Breast epithelium (tissue), 4 donors: ENCODE data around the gene GRIK1. TPM values are rescaled to one million over a fixed set of nuclear protein-coding genes. Genes with fewer than 3 reads are reported as not detected.

Source experiments
- DNase-seq, 2 donors: peaks; one replicate each; pipeline ENCODE4 v3.0.0-alpha.2; 2019; ENCODE audit warnings: low spot score in 2 of 2
- H3K27ac ChIP-seq, 2 donors: fragments of 200-600 bp; sonication (generic) in 1 of 2; one replicate each; pipeline ENCODE4 v1.5.1; 2016 to 2019; ENCODE audit warnings: mild to moderate bottlenecking in 1 of 2
- H3K27me3 ChIP-seq, 2 donors: fragments of 200-600 bp; sonication (generic) in 1 of 2; one replicate each; pipeline versions ENCODE4 v1.5.1 to v1.6.0; 2017 to 2019; ENCODE audit warnings: control low read depth in 1 of 2, mild to moderate bottlenecking in 1 of 2
- H3K36me3 ChIP-seq: fragments of 200-600 bp; one replicate; pipeline ENCODE4 v1.5.1; 2019
- H3K4me1 ChIP-seq, 2 donors: fragments of 200-600 bp; sonication (generic); one replicate each; pipeline ENCODE4 v1.5.1; 2016 to 2019; ENCODE audit warnings: control low read depth in 1 of 2
- H3K4me3 ChIP-seq, 3 donors: fragments of 200-600 bp; sonication (generic); 1 replicate in 2 of 3; 2 replicates in 1 of 3; pipeline ENCODE4 v1.5.1; 2016 to 2019; ENCODE audit warnings: mild to moderate bottlenecking in 3 of 3, moderate library complexity in 2 of 3
- H3K9me3 ChIP-seq, 2 donors: fragments of 200-600 bp; sonication (generic) in 1 of 2; one replicate each; pipeline ENCODE4 v1.5.1; 2016 to 2019; ENCODE audit warnings: control low read depth in 1 of 2
- CTCF ChIP-seq, 3 donors: fragments of 450-650 bp; IDR thresholded peaks; one replicate each; pipeline ENCODE4 v1.5.1; 2016 to 2017; ENCODE audit warnings: antibody characterized with exemption in 3 of 3, mild to moderate bottlenecking in 3 of 3, moderate library complexity in 3 of 3
- POLR2A ChIP-seq: fragments of 450-650 bp; IDR thresholded peaks from one replicate; pipeline ENCODE4 v1.6.1; 2016; ENCODE audit warnings: antibody characterized with exemption, mild to moderate bottlenecking, moderate library complexity
- POLR2AphosphoS5 ChIP-seq, 3 donors: sonication (generic); formaldehyde crosslinking; IDR thresholded peaks; one replicate each; pipeline ENCODE4 v1.6.1; 2017; ENCODE audit warnings: antibody characterized with exemption in 3 of 3
- intact Hi-C: fragments of 100-400 bp; cut with DNase I; formaldehyde crosslinking; loops from one replicate; pipeline ENCODE4 v1.15.1; 2023; ENCODE audit warnings: low total_unique reads
- total RNA-seq, 3 donors: library from RNA; depleted of rRNA; stranded (reverse); fragments of >200 nt; gene quantifications; one replicate each; pipeline ENCODE4 v1.1.0, GENCODE V29; 2016

The GRIK1 gene
- total RNA-seq, 3 donors from 2014 or later, result 0.33 to 1.3 TPM; not detected in 1

DNA sequence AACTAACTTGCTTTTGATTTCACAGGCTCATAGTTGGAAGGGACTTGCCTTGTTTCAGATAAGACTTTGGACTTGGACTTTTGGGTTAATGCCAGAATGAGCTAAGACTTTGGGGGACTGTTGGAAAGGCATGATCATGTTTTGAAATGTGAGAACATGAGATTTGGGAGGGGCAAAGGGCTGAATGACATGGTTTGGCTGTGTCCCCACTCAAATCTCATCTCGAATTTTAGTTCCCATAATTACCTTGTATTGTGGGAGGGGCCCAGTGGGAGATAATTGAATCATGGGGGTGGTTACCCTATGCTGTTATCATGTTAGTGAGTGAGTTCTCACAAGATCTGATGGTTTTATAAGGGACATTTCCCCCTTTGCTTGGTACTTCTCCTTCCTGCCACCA, 222.1 kb downstream of the GRIK1 start:
- Histone ChIP-seq H3K4me1 (no peaks in the 10 kb centered on the region), H3K9me3 (peaks cover 0 to 6% of the 10 kb centered on the region in 2 donors), H3K36me3 (no peaks in the 10 kb centered on the region), H3K4me3 (no peak overlapping the region), H3K27me3 (no peaks in the 10 kb centered on the region), H3K27ac (no peak overlapping the region)
- intact Hi-C loops, result no loop called here
- DNase-seq, result no peak
- TF ChIP-seq POLR2A (no peak), CTCF (IDR thresholded peaks at IDR 0.05) (no peak), POLR2AphosphoS5 (IDR thresholded peaks at IDR 0.05) (no peak)

DNA sequence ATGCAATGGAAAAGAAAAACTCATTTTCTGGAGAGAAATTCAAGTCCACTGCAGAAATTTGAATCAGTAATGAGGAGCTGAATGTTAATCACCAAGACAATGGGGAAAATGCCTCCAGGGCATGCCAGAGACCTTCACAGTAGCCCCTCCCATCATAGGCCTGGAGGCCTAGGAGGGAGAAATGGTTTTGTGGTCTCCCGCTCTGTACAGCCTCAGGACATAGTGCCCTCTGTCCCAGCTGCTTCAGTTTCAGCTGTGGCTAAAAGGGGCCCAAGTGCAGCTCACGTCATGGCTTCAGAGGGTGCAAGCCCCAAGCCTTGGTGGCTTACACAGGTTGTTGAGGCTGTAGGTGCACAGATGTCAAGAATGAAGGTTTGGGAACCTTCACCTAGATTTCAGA, 223.0 kb downstream of the GRIK1 start:
- no peaks in the 10 kb centered on the region for H3K27me3 ChIP-seq
- no peaks in the 10 kb centered on the region for H3K4me1 ChIP-seq
- DNase-seq, result no peak
- H3K4me3 ChIP-seq, result no peak overlapping the region
- no peak for TF ChIP-seq POLR2AphosphoS5 (IDR thresholded peaks at IDR 0.05)
- TF ChIP-seq CTCF (IDR thresholded peaks at IDR 0.05), result no peak
- TF ChIP-seq POLR2A, result no peak
- peaks cover 0 to 6% of the 10 kb centered on the region in 2 donors for H3K9me3 ChIP-seq
- no peaks in the 10 kb centered on the region for H3K36me3 ChIP-seq
- intact Hi-C loops, result no loop called here
- no peak overlapping the region for H3K27ac ChIP-seq

DNA sequence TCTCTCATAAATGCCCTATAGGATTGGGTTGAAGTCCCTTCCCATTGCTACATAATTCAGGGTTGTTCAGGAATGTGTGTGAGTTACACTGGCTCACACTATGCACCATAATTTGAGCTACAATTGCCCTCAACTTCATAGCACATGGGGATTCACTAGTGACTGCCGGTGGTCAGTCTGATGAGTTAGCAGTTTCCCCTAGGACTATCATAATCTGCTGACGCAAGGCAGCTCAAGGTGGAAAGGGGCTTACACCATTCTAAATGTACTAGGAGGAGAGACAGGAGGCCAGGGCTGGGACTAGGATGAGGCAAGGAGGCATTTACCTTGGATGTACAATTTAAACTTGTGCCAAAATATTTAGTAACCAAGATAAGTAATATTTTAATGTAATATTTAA, 224.7 kb downstream of the GRIK1 start:
- Histone ChIP-seq H3K36me3 (no peaks in the 10 kb centered on the region), H3K4me1 (no peaks in the 10 kb centered on the region), H3K9me3 (peaks cover 0 to 6% of the 10 kb centered on the region in 2 donors), H3K27ac (no peak overlapping the region), H3K27me3 (no peaks in the 10 kb centered on the region), H3K4me3 (no peak overlapping the region)
- intact Hi-C loops, result no loop called here
- TF ChIP-seq CTCF (IDR thresholded peaks at IDR 0.05), result no peak
- TF ChIP-seq POLR2A, result no peak
- TF ChIP-seq POLR2AphosphoS5 (IDR thresholded peaks at IDR 0.05), result no peak
- no peak for DNase-seq

DNA sequence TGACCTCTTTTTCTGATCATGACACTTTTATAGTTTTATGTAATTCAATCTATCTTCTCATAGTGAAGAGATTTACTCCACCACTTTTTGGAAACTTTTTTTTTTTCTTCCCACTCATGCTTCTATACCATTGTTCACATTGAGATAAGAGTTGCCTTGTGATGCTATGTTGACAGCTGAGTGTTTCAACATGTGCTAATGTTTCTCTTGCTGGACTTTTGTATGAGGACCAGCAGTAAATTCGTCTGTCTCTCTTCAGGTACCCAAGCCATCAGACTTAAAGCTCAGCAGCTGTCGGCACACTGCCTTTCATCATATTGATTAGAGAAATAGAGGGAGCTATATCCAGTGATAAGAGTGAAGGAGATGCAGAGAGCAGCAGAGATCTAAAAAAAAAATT, 227.0 kb downstream of the GRIK1 start:
- no peaks in the 10 kb centered on the region for H3K36me3 ChIP-seq
- no peak overlapping the region for H3K27ac ChIP-seq
- intact Hi-C loops, result no loop called here
- H3K4me3 ChIP-seq, result no peak overlapping the region
- no peaks in the 10 kb centered on the region for H3K4me1 ChIP-seq
- no peak for DNase-seq
- TF ChIP-seq POLR2A (no peak), POLR2AphosphoS5 (IDR thresholded peaks at IDR 0.05) (no peak), CTCF (IDR thresholded peaks at IDR 0.05) (no peak)
- peaks cover 0 to 6% of the 10 kb centered on the region in 2 donors for H3K9me3 ChIP-seq
- H3K27me3 ChIP-seq, result no peaks in the 10 kb centered on the region

GRCh38 chr21:29711236-29711635, 228.6 kb downstream of the GRIK1 start:
- intact Hi-C loops, result no loop called here

More at GRCh38 chr21:29711236-29711635, 228.6 kb downstream of the GRIK1 start:
- Histone ChIP-seq H3K27me3 (no peaks in the 10 kb centered on the region), H3K27ac (no peak overlapping the region), H3K4me3 (no peak overlapping the region), H3K9me3 (no peaks in the 10 kb centered on the region), H3K36me3 (no peaks in the 10 kb centered on the region), H3K4me1 (no peaks in the 10 kb centered on the region)
- no peak for DNase-seq
- TF ChIP-seq POLR2AphosphoS5 (IDR thresholded peaks at IDR 0.05) (no peak), POLR2A (no peak), CTCF (IDR thresholded peaks at IDR 0.05) (no peak)
